Fibroblast of peridontal ligament (primary cell): ENCODE measurements around the gene SAMD5.
A peak's percentile ranks its signal among the peaks of the same experiment; 100 is the strongest.
"Not testable (repeated sequence)": the region's sequence is repeated elsewhere in the genome, so short reads cannot be mapped to it uniquely, and the experiment has no call there.

Source experiments
- DNase-seq: peaks from one replicate; pipeline ENCODE4 v3.0.0-alpha.2; 2010; ENCODE audit errors: extremely low read depth

Gene SAMD5

GRCh38 chr6:147528511-147529145 lies 20.1 kb downstream of the SAMD5 start:
- DNase-seq = peak; percentile 61

- DNase-seq = no peak
These were observed 21.9 kb downstream of the SAMD5 start for GRCh38 chr6:147530132-147531060.

GRCh38 chr6:147531321-147531720 lies 22.8 kb downstream of the SAMD5 start:
- no peak for DNase-seq

- DNase-seq = no peak
These were observed 25.8 kb downstream of the SAMD5 start for GRCh38 chr6:147534116-147534860.

- no peak for DNase-seq
These were observed 30.3 kb downstream of the SAMD5 start for GRCh38 chr6:147538821-147539220.

- no peak for DNase-seq
These were observed 31.6 kb downstream of the SAMD5 start for GRCh38 chr6:147540075-147540474.

- DNase-seq = not testable (repeated sequence)
These were observed 33.9 kb downstream of the SAMD5 start for GRCh38 chr6:147542436-147542835.

- DNase-seq = no peak
These were observed 35.9 kb downstream of the SAMD5 start for GRCh38 chr6:147544420-147544819.

- peak; percentile 29 for DNase-seq
These were observed 38.2 kb downstream of the SAMD5 start for GRCh38 chr6:147546501-147547368.

- DNase-seq = no peak
These were observed 38.9 kb downstream of the SAMD5 start for GRCh38 chr6:147547369-147547902.

GRCh38 chr6:147548921-147549475 lies 40.5 kb downstream of the SAMD5 start:
- peak; percentile 26 for DNase-seq

GRCh38 chr6:147549531-147549930 lies 41.0 kb downstream of the SAMD5 start:
- DNase-seq = peak; percentile 66

GRCh38 chr6:147551976-147552375 lies 43.5 kb downstream of the SAMD5 start:
- DNase-seq = no peak

- no peak for DNase-seq
These were observed 44.6 kb downstream of the SAMD5 start for GRCh38 chr6:147553099-147553498.

GRCh38 chr6:147554281-147554680 lies 45.8 kb downstream of the SAMD5 start:
- DNase-seq = no peak

- DNase-seq = peak; percentile 12
These were observed 50.5 kb downstream of the SAMD5 start for GRCh38 chr6:147559006-147559405.

GRCh38 chr6:147560670-147561069 lies 52.2 kb downstream of the SAMD5 start:
- no peak for DNase-seq

- DNase-seq = no peak
These were observed 53.2 kb downstream of the SAMD5 start for GRCh38 chr6:147561726-147562125.

- DNase-seq = no peak
These were observed 55.0 kb downstream of the SAMD5 start for GRCh38 chr6:147563472-147563871.

GRCh38 chr6:147564556-147564955 lies 56.1 kb downstream of the SAMD5 start:
- peak; percentile 79 for DNase-seq
